Measurements from ENCODE around the gene CCNY.

The CCNY gene

GRCh38 chr10:35567951-35568350 lies 231.6 kb downstream of the CCNY start:
- DNase-seq, result no peak

DNA sequence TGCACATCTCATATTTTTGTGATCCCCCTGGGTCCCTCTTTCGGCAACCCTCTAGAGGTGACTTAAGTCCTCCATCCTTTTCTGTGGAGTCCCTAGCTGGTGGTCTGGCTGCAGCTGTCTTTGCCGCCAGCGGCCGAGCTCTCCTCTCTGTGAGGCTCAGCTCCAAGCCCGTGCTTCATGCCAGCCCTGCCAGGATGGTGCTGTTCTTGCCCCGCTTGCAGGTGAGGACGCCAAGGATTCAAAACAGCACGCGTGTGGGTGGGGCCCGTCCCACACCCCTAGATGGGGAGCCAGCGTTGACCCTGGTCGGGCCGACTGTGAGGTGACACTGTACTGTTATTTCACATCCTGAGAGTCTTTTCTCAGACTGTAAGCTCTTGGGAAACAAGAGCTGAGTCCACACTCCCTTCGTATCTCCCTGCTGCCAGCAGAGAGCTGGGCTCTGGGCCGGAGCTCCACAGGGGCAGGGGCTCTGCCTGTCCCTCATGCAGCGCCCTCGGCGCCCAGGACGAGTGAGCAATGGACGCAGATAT lies 232.2 kb downstream of the CCNY start:
- DNase-seq, result no peak

DNA sequence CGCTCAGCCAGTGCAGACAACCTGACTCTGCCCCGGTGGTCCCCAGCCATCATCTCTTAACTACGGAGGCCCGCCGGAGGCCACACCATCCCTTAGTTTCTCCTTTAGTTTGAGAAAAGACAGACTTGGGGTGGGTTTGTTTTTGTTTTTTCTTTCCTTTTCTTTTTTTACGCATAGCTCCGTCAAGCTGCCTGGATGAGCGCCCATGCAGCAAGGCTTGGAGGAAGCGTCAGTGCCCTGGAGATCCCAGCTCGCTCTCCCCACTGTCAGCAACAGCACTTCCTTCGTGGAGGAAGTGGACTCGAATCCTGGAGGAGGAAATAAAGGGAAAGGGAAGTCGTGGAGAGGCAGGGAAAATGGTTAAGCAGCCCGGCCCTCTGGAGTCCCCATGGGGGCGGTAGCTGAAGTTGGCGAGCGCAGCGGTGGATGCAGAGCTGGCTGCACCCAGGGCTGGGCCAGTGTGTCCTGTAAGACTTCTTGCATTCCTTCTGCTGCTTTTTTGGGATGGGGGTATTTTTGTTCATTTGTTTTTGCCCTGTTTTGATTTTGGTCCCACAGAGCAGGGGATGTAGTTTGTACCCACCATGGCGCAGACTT lies 232.9 kb downstream of the CCNY start:
- DNase-seq, result no peak

- no peak for DNase-seq
Measured at GRCh38 chr10:35569836-35570235, 233.5 kb downstream of the CCNY start.

DNA sequence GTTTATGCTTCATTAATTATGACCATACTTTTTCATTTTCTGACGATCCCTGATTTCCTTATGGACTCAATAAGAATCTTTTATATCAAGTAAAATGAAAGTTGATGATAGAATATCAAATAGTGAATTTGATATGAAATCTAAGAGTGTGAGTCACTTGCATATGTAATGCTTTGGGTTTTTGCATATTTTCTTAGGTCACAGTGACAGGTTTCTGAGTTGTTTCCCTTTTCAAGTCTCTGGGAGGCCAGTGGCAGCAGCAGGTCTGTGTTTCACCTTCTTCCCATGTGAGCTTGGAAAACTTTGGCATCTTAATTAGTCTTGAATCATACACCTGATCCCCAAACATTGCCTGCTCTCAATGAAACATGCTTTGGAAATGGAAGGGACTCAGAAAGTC lies 234.1 kb downstream of the CCNY start:
- no peak for DNase-seq

- no peak for DNase-seq
Measured at GRCh38 chr10:35572583-35572982, 236.3 kb downstream of the CCNY start.

GRCh38 chr10:35573796-35574195 lies 237.5 kb downstream of the CCNY start:
- DNase-seq, result no peak

DNA sequence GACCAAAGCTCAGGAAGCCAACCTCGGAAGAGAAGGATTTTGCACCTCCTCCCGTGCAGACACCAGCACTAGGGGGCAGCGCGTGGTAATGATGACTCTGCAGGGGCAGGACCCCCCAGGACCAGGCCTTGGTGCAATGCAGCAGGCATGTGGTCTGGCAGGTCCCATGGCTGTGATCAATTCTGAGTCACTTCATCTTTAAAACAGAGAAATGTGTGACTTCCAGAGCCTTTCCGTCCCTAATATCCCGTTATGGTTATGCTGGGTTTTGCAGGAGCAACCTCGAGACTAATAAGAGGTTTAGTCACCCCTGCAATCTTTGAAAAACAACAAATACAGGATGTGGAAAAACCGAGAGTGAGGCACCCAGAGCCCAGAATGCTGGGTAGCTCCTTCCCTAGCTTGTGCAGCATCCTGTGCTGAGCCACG lies 238.6 kb downstream of the CCNY start:
- DNase-seq, result no peak

DNA sequence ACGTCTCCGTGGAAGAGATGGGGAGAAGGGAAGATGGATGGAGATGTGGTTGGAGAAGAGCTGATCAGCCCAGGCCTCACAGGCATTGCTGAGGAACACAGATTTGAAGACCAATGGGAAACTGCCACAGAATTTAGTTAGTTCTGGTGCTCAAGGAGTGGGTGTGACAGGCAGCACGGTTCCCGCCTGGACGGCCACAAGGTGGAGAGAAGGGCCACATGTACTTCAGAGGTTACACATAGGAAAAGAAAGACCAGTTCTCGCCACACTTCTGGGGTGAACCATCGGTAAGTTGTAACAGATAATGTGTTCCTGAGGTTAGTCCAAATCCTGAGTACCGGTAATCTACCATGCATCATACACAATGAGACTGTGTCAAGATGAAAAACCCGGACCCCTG lies 239.3 kb downstream of the CCNY start:
- DNase-seq, result no peak

DNA sequence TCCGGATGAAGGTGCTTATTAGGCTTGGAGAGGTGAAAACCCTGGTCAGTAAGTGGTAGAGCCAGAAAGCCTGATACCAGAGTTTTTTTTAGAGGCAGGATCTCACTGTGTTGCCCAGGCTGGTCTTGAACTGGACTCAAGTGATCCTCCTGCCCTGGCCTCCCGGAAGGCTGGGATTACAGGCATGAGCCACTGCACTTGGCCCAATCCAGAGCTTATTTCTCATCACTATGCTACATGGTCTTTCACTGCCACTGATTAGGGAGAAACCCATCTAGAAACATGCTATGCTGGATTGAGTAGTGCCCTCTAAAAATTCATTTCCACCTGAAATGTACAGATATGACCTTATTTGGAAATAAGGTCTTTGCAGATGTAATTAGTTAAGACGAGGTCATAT lies 240.4 kb downstream of the CCNY start:
- DNase-seq, result no peak

DNA sequence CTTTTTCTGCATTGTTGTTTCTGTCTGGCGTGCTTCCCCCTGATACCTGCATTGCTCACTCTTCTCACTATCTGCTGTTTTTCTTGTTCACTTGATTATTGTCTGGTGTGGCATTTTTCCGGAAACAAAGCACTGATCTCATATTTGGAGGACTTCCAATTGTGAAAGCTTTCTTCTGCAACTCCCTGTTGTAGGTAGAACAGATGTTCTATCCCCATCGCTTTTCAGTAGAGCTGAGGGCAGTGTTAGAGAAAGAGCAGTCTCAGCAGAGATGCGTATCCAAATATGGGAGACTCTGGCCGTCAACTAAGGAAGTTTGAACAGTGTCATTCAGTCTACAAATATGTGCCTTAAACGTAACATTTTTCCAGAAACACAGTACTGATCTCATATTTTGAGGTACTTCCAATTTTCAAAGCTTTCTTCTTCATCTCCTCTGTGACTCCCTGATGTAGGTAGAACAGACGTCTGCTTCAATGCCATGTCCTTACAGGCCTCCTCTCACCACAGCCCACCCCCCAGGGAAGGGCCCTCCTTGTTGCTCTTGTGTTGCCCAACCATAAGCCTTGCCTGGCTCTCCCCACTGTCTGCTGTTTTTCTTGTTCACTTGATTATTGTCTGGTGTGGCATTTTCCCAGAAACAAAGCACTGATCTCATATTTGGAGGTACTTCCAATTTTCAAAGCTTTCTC lies 241.8 kb downstream of the CCNY start:
- DNase-seq, result no peak

GRCh38 chr10:35578618-35578956 lies 242.3 kb downstream of the CCNY start:
- no peak for DNase-seq

GRCh38 chr10:35579116-35579515 lies 242.8 kb downstream of the CCNY start:
- no peak for DNase-seq

DNA sequence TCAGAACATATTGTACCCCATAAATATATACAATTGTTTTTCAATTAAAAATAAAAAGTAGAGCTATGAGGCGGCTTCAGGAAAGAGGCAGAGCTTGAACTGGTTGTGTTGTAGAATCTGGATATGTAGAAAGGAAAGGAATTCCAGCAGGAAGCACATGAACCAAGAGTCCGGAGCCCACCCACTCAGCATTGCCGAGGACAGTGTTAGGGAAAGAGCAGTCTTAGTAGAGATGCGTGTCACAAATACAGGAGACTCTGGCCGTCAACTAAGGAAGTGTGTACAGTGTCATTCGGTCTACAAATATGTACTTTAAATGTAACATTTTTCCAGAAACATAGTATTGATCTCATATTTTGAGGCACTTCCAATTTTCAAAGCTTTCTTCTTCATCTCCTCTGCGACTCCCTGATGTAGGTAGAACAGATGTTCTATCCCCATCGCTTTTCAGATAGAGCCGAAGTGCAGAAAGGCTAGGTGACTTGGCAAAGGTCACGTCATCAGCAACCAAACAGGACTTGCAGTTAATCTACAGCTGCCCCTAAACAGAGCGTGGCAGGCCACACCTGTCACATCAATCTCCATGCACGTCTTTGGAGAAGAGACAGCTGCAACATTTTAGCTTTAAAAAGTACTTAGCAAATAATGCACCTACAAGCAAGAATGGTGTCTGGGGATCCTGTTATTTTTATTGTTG lies 243.6 kb downstream of the CCNY start:
- no peak for DNase-seq

GRCh38 chr10:35580423-35580770 lies 244.1 kb downstream of the CCNY start:
- DNase-seq, result no peak

- DNase-seq, result no peak
Measured at GRCh38 chr10:35581655-35582054, 245.3 kb downstream of the CCNY start.

DNA sequence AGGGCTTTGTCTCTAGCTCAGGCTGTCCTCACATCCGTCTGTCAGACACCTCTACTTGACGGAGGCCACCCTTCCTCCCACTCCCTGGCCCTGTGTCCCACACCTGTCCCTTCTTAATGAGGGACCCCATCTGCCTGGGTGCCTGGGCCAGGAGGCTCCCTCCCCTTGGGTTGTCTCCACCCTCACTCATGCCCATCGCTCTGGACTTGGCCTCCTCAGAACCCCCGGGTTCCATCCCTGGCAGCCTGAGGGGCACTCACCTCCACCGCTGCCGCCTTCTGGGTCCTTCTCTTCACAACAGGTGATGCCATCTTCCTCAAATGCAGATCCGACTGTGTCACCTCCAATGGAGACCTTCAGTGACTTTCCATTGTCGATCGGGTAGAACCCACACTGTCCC lies 248.6 kb downstream of the CCNY start:
- DNase-seq, result no peak

DNA sequence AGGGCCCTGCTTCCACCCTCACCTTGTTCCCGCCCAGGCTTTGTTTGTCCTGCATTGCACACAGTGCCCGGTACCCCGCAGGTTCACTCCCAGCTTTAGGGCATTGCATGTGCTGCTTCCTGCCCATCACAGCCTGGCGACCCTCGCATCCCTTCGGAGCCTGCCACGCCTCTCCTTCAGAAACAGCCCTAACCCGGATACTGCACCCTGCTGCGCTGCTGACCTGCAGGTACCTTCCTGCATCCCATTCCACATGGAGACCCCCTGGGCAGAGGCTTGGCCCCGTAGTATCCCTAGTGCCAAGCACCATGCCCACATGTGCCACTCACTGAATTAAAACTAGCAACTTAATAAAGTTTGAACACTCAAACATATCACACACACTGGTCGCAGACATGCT lies 249.0 kb downstream of the CCNY start:
- DNase-seq, result no peak

DNA sequence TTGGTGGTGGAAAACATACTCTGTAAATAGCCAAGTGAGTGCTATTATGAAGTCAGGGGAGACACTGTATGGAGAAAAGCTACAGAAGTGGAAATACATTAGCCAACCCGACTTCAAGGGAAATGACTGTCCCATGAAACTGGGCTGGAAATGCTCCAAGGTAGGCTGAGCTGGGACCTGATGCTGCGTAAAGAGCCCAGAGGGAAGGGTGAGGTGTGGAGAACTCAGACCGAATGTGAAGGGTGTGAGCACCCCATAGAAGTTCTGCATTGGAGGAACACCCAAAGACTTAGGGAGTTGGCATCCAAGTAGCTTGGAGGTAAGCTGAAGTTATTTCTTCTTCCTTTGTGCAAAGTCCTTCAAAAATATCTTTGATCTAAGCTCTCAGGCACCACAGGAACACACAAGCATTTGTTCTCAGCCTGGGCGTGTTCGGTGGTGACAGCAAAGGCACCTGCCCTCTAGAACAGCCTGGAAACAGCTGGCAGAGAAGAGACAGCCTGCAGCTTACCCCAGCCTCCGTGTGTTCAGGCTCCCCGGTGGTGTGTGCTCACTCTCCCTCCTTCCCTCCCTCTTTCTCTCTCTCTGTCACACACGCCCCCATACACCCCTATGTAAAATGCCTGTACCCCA lies 249.7 kb downstream of the CCNY start:
- no peak for DNase-seq

DNA sequence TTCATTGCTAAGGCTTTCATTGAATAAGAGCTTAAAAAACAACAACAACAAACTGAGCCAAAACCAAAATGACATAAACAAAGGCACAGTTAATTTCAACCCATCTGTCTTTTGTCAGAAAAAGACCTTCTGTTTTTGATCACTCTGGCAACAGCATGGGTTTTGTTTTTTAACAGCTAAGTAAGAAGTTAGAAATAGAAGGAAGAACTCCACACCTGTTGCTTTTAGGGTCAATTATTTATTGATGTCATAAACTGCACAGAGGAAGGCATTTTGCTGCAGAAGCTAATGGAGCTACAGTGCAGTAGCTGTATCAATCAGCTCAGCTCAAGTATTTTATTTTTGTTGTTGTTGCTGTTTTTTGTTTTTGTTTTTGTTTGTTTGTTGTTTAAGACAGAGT lies 252.5 kb downstream of the CCNY start:
- DNase-seq, result no peak

- DNase-seq, result no peak
Measured at GRCh38 chr10:35592441-35592840, 256.1 kb downstream of the CCNY start.

- no peak for DNase-seq
Measured at GRCh38 chr10:35594115-35595079, 258.1 kb downstream of the CCNY start.

DNA sequence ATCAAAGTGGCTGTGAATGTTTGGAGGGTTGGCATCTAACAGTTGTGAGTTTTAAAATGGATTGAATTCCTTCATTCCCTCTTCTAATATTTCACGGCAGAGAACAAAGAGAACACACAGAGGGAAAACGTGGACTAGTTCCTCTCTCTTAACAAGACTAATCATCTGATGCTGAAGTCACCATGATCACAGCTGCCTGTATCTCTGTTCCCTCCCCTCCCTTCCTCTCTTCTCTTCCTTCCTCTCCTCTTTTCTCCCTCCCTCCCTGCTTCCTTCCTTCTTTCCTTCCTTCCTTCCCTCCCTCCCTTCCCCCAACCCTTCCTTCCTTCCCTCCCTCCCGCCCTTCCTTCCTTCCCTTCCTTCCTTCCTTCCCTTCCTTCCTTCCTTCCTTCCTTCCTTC lies 258.8 kb downstream of the CCNY start:
- DNase-seq, result no peak
